Fibroblast of lung (primary cell): ENCODE results near the gene VRK1.

Experiments
- CTCF ChIP-seq, 2 donors: IDR thresholded peaks in 1 of 2; conservative IDR thresholded peaks in 1 of 2; 1 replicate in 1 of 2; 2 replicates in 1 of 2; pipeline ENCODE4 v1.5.1; 2011 to 2012; ENCODE audit warnings: low read length in 2 of 2, control low read depth in 1 of 2, inconsistent platforms in 1 of 2, low read depth in 1 of 2, mild to moderate bottlenecking in 1 of 2
- EZH2 ChIP-seq: IDR thresholded peaks from 2 replicates; pipeline ENCODE4 v1.5.1; 2012; ENCODE audit warnings: low read length, control low read depth, mild to moderate bottlenecking; ENCODE audit errors: missing control alignments

- TF ChIP-seq CTCF (conservative IDR thresholded peaks at IDR 0.05 in 1 of 2, IDR thresholded peaks at IDR 0.05 in 1 of 2; ENCODE audit: low read depth in 1 of 2, low read length in 2 of 2) (no peak), EZH2 (no peak)
Observed at GRCh38 chr14:96798956-96799355, 1.8 kb downstream of the VRK1 start.
